Measurements from ENCODE around the gene FMR1NB.

GRCh38 chrX:147935156-147935758 lies 45.9 kb upstream of the FMR1NB start:
- TF ChIP-seq POLR2A (IDR thresholded peaks at IDR 0.05): no peak
- TF ChIP-seq CTCF (IDR thresholded peaks at IDR 0.05): no peak
- no peak for TF ChIP-seq EP300 (IDR thresholded peaks at IDR 0.05)

All from ovary (tissue), 3 donors.